ENCODE measurements around the gene TSPYL1. TPM values are rescaled to one million over a fixed set of nuclear protein-coding genes. Genes with fewer than 3 reads are reported as not detected.

Gene TSPYL1
- total RNA-seq, 1 experiment from 2014 or later = 70.3 TPM

DNA sequence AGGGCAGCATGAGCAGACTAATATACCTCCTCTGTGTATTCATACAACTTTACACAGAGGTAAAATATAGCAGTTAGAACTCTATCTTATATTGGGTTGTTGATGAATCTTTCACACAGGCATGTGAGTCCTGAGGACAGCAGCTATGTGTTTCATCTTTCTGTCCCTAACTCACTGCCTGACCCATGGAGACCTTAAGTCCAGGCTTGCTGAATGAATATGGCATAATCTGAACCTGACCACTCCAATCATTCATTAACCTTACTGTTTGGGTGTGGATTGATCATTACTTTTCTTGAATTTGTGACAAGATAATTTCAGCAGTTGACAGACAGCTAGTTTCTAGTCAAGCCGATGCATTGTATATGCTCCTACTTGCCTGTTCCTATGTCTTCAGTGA, 27.3 kb upstream of the TSPYL1 start:
- Histone ChIP-seq H3K36me3 (ENCODE audit: control insufficient read depth in 1 of 2, insufficient read depth in 2 of 2, low read length in 2 of 2) (no peaks in the 10 kb centered on the region), H3K9me3 (ENCODE audit: control insufficient read depth in 1 of 2, insufficient read depth in 1 of 2, low read depth in 1 of 2, low read length in 2 of 2) (no peaks in the 10 kb centered on the region), H4K20me1 (ENCODE audit: insufficient read depth) (no peaks in the 10 kb centered on the region), H3K79me2 (ENCODE audit: insufficient read depth, low read length) (no peaks in the 10 kb centered on the region), H3K4me3 (replicated peaks in 1 of 2; ENCODE audit: low read depth in 1 of 2, low read length in 2 of 2) (no peak overlapping the region), H3K4me2 (ENCODE audit: low read length) (no peak overlapping the region), H3K9me2 (ENCODE audit: insufficient read depth) (no peaks in the 10 kb centered on the region), H3K4me1 (ENCODE audit: control insufficient read depth in 1 of 2, insufficient read depth in 2 of 2, low read length in 2 of 2) (no peaks in the 10 kb centered on the region), H3K9ac (ENCODE audit: low read length) (no peak overlapping the region), H3K27me3 (ENCODE audit: insufficient read depth, low read length) (no peaks in the 10 kb centered on the region), H2AFZ (ENCODE audit: low read depth, low read length, poor library complexity, severe bottlenecking) (no peak overlapping the region), H3K27ac (ENCODE audit: low read depth, low read length) (no peak overlapping the region)
- no peak for TF ChIP-seq FOSL1 (IDR thresholded peaks at IDR 0.05; ENCODE audit: low read depth)
- TF ChIP-seq CEBPB (IDR thresholded peaks at IDR 0.05; ENCODE audit: low read depth) = no peak
- TF ChIP-seq SRF (IDR thresholded peaks at IDR 0.05; ENCODE audit: low read depth) = no peak
- TF ChIP-seq EGR1 (IDR thresholded peaks at IDR 0.05; ENCODE audit: low read depth) = no peak
- no peak for TF ChIP-seq CBX3 (IDR thresholded peaks at IDR 0.05; ENCODE audit: low read depth)
- TF ChIP-seq, protein P1, sequence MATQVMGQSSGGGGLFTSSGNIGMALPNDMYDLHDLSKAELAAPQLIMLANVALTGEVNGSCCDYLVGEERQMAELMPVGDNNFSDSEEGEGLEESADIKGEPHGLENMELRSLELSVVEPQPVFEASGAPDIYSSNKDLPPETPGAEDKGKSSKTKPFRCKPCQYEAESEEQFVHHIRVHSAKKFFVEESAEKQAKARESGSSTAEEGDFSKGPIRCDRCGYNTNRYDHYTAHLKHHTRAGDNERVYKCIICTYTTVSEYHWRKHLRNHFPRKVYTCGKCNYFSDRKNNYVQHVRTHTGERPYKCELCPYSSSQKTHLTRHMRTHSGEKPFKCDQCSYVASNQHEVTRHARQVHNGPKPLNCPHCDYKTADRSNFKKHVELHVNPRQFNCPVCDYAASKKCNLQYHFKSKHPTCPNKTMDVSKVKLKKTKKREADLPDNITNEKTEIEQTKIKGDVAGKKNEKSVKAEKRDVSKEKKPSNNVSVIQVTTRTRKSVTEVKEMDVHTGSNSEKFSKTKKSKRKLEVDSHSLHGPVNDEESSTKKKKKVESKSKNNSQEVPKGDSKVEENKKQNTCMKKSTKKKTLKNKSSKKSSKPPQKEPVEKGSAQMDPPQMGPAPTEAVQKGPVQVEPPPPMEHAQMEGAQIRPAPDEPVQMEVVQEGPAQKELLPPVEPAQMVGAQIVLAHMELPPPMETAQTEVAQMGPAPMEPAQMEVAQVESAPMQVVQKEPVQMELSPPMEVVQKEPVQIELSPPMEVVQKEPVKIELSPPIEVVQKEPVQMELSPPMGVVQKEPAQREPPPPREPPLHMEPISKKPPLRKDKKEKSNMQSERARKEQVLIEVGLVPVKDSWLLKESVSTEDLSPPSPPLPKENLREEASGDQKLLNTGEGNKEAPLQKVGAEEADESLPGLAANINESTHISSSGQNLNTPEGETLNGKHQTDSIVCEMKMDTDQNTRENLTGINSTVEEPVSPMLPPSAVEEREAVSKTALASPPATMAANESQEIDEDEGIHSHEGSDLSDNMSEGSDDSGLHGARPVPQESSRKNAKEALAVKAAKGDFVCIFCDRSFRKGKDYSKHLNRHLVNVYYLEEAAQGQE (IDR thresholded peaks at IDR 0.05; ENCODE audit: low read depth) = no peak
- no peak for TF ChIP-seq ELF1 (IDR thresholded peaks at IDR 0.05; ENCODE audit: borderline replicate concordance, low read depth)
- no peak for TF ChIP-seq SP1 (IDR thresholded peaks at IDR 0.05; ENCODE audit: low read depth)
- TF ChIP-seq, protein P2, sequence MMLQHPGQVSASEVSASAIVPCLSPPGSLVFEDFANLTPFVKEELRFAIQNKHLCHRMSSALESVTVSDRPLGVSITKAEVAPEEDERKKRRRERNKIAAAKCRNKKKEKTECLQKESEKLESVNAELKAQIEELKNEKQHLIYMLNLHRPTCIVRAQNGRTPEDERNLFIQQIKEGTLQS (IDR thresholded peaks at IDR 0.05) = no peak
- TF ChIP-seq, protein P3, sequence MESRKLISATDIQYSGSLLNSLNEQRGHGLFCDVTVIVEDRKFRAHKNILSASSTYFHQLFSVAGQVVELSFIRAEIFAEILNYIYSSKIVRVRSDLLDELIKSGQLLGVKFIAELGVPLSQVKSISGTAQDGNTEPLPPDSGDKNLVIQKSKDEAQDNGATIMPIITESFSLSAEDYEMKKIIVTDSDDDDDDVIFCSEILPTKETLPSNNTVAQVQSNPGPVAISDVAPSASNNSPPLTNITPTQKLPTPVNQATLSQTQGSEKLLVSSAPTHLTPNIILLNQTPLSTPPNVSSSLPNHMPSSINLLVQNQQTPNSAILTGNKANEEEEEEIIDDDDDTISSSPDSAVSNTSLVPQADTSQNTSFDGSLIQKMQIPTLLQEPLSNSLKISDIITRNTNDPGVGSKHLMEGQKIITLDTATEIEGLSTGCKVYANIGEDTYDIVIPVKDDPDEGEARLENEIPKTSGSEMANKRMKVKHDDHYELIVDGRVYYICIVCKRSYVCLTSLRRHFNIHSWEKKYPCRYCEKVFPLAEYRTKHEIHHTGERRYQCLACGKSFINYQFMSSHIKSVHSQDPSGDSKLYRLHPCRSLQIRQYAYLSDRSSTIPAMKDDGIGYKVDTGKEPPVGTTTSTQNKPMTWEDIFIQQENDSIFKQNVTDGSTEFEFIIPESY (IDR thresholded peaks at IDR 0.05; ENCODE audit: extremely low read depth, insufficient replicate concordance, low read length) = no peak
- TF ChIP-seq JUND (IDR thresholded peaks at IDR 0.05) = no peak
- TF ChIP-seq EZH2 (IDR thresholded peaks at IDR 0.05) = no peak
- TF ChIP-seq ZNF274 (IDR thresholded peaks at IDR 0.05; ENCODE audit: low read depth, low read length) = no peak
- no peak for TF ChIP-seq POLR2AphosphoS5 (IDR thresholded peaks at IDR 0.05; ENCODE audit: low read depth, low read length)
- no peak for TF ChIP-seq SIN3A (IDR thresholded peaks at IDR 0.05; ENCODE audit: low read depth)
- TF ChIP-seq POLR2A (IDR thresholded peaks at IDR 0.05; ENCODE audit: borderline replicate concordance, extremely low read depth, insufficient read depth, insufficient read length) = no peak
- no peak for TF ChIP-seq RAD21 (IDR thresholded peaks at IDR 0.05; ENCODE audit: low read depth)
- CTCF ChIA-PET = interaction anchor here (1.5 kb wide), 1 partner anchor 20 kb away, joined by 3 read pairs; no protein-coding TSS in a partner anchor
- DNase-seq (ENCODE audit: low read depth, low spot score) = no peak
- ATAC-seq = no peak
- POLR2A ChIA-PET = no interaction called here
- BruUV-seq (replicated peaks) = no TSS peak
- intact Hi-C loops (cut with micrococcal nuclease) = no loop called here
- RAD21 ChIA-PET (ENCODE audit: low non-redundant PET in 1 of 2, low total read pairs in 2 of 2, uncharacterized antibody in 2 of 2, unreplicated experiment in 2 of 2) = no interaction called here
